ENCODE measurements around the gene ITPR1. TPM values are rescaled to one million over a fixed set of nuclear protein-coding genes. Genes with fewer than 3 reads are reported as not detected.

Gene ITPR1
- total and polyA plus RNA-seq, 3 donors from 2014 or later, result 26.5 to 129 (median 59.7) TPM

DNA sequence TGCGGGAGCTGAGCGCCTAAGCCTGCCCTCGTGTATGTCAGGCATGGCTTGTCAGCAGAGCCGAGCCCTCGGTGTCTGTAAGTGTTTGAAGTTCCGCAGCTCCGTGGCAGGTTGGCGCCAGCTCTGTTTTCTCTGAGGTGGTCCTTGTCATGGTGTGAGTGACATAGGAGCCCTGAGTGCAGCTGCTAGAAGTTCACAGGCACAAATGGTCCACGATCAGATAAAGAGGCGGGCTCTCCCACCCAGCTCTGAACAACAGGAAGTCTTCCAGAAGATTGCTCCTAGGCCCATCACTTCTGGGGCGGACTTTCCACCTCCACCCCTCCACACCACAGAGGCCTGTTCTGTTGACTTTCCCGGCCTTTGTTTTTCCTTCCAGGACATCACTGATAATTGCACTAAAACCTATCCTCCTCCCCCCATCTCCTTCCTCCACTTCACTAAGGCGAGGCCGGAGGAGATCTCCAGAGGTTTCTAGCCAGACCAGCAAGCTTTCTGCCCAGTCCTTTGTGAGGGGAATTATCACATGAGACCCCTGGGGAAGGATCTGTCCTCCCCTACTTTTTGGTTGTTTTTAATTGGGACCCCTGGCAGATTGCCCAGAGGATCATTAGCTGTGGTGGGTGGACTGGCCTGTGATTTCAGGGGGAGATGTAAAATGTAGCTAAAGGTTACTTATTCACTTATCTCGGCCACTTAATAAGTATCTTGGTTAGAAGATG, 19.9 kb downstream of the ITPR1 start:
- H3K4me1 ChIP-seq, result peaks cover 7% of the 10 kb centered on the region
- H3K27me3 ChIP-seq, result no peaks in the 10 kb centered on the region
- H3K9me3 ChIP-seq, result no peaks in the 10 kb centered on the region
- peak overlapping the region in 1 of 2 donors; percentile 5 for H3K27ac ChIP-seq
- H3K4me3 ChIP-seq, result no peak overlapping the region
- no peaks in the 10 kb centered on the region for H3K36me3 ChIP-seq (ENCODE audit: low read depth, missing control alignments)
- TF ChIP-seq POLR2A (IDR thresholded peaks at IDR 0.05), result no peak
- TF ChIP-seq, protein P1, sequence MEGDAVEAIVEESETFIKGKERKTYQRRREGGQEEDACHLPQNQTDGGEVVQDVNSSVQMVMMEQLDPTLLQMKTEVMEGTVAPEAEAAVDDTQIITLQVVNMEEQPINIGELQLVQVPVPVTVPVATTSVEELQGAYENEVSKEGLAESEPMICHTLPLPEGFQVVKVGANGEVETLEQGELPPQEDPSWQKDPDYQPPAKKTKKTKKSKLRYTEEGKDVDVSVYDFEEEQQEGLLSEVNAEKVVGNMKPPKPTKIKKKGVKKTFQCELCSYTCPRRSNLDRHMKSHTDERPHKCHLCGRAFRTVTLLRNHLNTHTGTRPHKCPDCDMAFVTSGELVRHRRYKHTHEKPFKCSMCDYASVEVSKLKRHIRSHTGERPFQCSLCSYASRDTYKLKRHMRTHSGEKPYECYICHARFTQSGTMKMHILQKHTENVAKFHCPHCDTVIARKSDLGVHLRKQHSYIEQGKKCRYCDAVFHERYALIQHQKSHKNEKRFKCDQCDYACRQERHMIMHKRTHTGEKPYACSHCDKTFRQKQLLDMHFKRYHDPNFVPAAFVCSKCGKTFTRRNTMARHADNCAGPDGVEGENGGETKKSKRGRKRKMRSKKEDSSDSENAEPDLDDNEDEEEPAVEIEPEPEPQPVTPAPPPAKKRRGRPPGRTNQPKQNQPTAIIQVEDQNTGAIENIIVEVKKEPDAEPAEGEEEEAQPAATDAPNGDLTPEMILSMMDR (IDR thresholded peaks at IDR 0.05), result no peak
- WGBS, 2 donors, result 54 to 56% methylated on average over 14 to 15 of the region's 15 CpGs
- intact Hi-C loops (cut with DNase I; ENCODE audit: low total_unique reads), result no loop called here
- DNase-seq, result no peak

DNA sequence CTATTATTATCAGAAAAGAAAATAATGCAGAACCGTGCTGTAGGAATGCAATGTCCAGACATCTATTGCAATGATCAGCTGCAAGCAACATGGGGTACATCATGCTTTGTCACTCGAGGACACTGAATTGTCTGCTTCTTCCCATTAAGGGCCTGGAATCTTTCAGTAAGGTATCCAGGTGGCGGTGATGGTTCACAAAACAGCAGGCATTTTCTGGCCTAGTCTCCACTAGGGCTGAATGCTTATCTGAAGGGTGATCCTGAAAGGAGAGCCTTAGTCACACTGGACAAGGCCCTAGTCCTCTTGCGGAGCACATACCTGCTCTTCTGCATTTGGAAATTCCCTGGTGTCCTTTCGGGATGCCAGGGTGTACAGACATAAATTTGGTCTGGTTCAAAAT, 21.2 kb downstream of the ITPR1 start:
- H3K27me3 ChIP-seq, result no peaks in the 10 kb centered on the region
- no peaks in the 10 kb centered on the region for H3K9me3 ChIP-seq
- H3K27ac ChIP-seq, result no peak overlapping the region
- H3K4me3 ChIP-seq, result no peak overlapping the region
- no peak for TF ChIP-seq POLR2A (IDR thresholded peaks at IDR 0.05)
- TF ChIP-seq, protein P1 (IDR thresholded peaks at IDR 0.05), result no peak
- 76 to 93% methylated on average over 5 of the region's 5 CpGs for WGBS, 2 donors
- H3K4me1 ChIP-seq, result peaks cover 6% of the 10 kb centered on the region
- no peaks in the 10 kb centered on the region for H3K36me3 ChIP-seq (ENCODE audit: low read depth, missing control alignments)
- DNase-seq, result no peak
- intact Hi-C loops (cut with DNase I; ENCODE audit: low total_unique reads), result no loop called here

DNA sequence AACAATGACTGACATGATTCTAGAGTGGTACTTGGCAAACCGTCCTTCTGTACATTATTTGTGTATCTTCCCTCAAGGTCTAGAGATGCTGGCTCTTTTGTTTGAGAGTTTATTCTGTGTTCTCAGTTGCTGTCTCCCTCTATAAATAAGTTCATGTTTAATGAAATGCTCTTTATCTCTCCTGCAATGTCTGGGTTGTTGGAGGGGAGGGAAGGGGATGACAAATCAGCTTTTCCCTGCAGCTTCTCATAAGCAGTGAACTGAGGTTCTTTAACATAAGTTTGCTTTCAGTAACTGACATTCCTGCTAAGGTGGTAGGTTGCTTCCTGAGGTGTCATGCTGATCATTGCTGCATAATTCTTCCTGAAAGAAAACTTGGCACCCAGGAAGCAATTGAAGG, 21.8 kb downstream of the ITPR1 start:
- intact Hi-C loops (cut with DNase I; ENCODE audit: low total_unique reads), result no loop called here
- Histone ChIP-seq H3K4me1 (peaks cover 12% of the 10 kb centered on the region), H3K36me3 (ENCODE audit: low read depth, missing control alignments) (no peaks in the 10 kb centered on the region), H3K27me3 (no peaks in the 10 kb centered on the region), H3K27ac (no peak overlapping the region), H3K4me3 (no peak overlapping the region), H3K9me3 (no peaks in the 10 kb centered on the region)
- DNase-seq, result no peak
- WGBS, 2 donors, result 67 to 85% methylated on average over 1 of the region's 1 CpG
- no peak for TF ChIP-seq POLR2A (IDR thresholded peaks at IDR 0.05)
- TF ChIP-seq, protein P1 (IDR thresholded peaks at IDR 0.05), result no peak

- H3K36me3 ChIP-seq (ENCODE audit: low read depth, missing control alignments), result no peaks in the 10 kb centered on the region
- intact Hi-C loops (cut with DNase I; ENCODE audit: low total_unique reads), result no loop called here
- DNase-seq, result no peak
- no peaks in the 10 kb centered on the region for H3K9me3 ChIP-seq
- no peaks in the 10 kb centered on the region for H3K27me3 ChIP-seq
- H3K27ac ChIP-seq, result no peak overlapping the region
- 67 to 83% methylated on average over 7 of the region's 7 CpGs for whole genome bisulfite sequencing, 2 donors
- peaks cover 23% of the 10 kb centered on the region for H3K4me1 ChIP-seq
- H3K4me3 ChIP-seq, result no peak overlapping the region
- TF ChIP-seq POLR2A (IDR thresholded peaks at IDR 0.05), result no peak
- TF ChIP-seq, protein P1 (IDR thresholded peaks at IDR 0.05), result no peak
These were observed 22.9 kb downstream of the ITPR1 start for GRCh38 chr3:4515916-4516579.
